ENCODE data around the gene HSPBP1.
A peak's percentile ranks its signal among the peaks of the same experiment; 100 is the strongest.

Gene HSPBP1

GRCh38 chr19:55275851-55276719 is 3.8 kb downstream of the HSPBP1 start:
- H3K4me3 ChIP-seq, result no peak overlapping the region
- peak overlapping the region; percentile 35 to 74 (median 50) for H3K4me2 ChIP-seq
- H3K27me3 ChIP-seq, result no peaks in the 10 kb centered on the region
- H4K20me1 ChIP-seq, result 0 out of 22 replicates have a peak, but pooled peaks cover 0 to 6% (median 0%) of the 10 kb centered on the region in 11 experiments
- peaks cover 26 to 60% (median 49%) of the 10 kb centered on the region in 11 experiments for H3K36me3 ChIP-seq
- peak overlapping the region in 9 of 11 experiments; percentile 10 to 57 (median 33); a peak in 12 of 22 replicates for H3K9ac ChIP-seq
- peak overlapping the region in 8 of 11 experiments; percentile 15 to 54 (median 34); a peak in 11 of 22 replicates for H3K27ac ChIP-seq
- H3K9me3 ChIP-seq (replicated peaks in 1 of 11), result no peaks in the 10 kb centered on the region
- peak in 2 of 11 experiments; percentile 7 to 39; a peak in 1 of 22 replicates for TF ChIP-seq Cebpa-rat (IDR thresholded peaks at IDR 0.05)
- H3K4me1 ChIP-seq, result peaks cover 33 to 47% (median 38%) of the 10 kb centered on the region in 10 experiments

- Histone ChIP-seq H3K4me3 (no peak overlapping the region), H3K4me2 (no peak overlapping the region), H3K27ac (no peak overlapping the region), H3K27me3 (no peaks in the 10 kb centered on the region), H3K36me3 (peaks cover 26 to 80% (median 61%) of the 10 kb centered on the region in 11 experiments), H3K9ac (0 out of 22 replicates have a peak overlapping the region, but pooled peaks of 1 of the 11 experiments have one; percentile 29), H4K20me1 (peaks cover 0 to 6% (median 0%) of the 10 kb centered on the region in 11 experiments; a peak in 1 of 22 replicates), H3K4me1 (peaks cover 20 to 34% (median 25%) of the 10 kb centered on the region in 10 experiments), H3K9me3 (replicated peaks in 1 of 11) (no peaks in the 10 kb centered on the region)
- TF ChIP-seq Cebpa-rat (IDR thresholded peaks at IDR 0.05), result no peak
Observed at GRCh38 chr19:55273978-55274707, 5.8 kb downstream of the HSPBP1 start.

- Histone ChIP-seq H3K27ac (no peak overlapping the region), H3K36me3 (peaks cover 28 to 84% (median 68%) of the 10 kb centered on the region in 11 experiments), H3K9ac (no peak overlapping the region), H3K4me1 (peaks cover 14 to 18% (median 15%) of the 10 kb centered on the region in 10 experiments), H4K20me1 (peaks cover 0 to 4% (median 0%) of the 10 kb centered on the region in 11 experiments; a peak in 1 of 22 replicates), H3K27me3 (no peaks in the 10 kb centered on the region), H3K4me2 (no peak overlapping the region), H3K4me3 (no peak overlapping the region), H3K9me3 (replicated peaks in 1 of 11) (peaks cover 6 to 10% (median 7%) of the 10 kb centered on the region in 11 experiments; a peak in 21 of 22 replicates)
- no peak for TF ChIP-seq Cebpa-rat (IDR thresholded peaks at IDR 0.05)
Observed at GRCh38 chr19:55272142-55272541, 7.8 kb downstream of the HSPBP1 start.

GRCh38 chr19:55270172-55270942 is 9.6 kb downstream of the HSPBP1 start:
- Histone ChIP-seq H3K4me2 (no peak overlapping the region), H3K36me3 (peaks cover 28 to 84% (median 72%) of the 10 kb centered on the region in 11 experiments)
- no peak for TF ChIP-seq Cebpa-rat (IDR thresholded peaks at IDR 0.05)

GRCh38 chr19:55269299-55269698 is 10.6 kb downstream of the HSPBP1 start:
- Histone ChIP-seq H4K20me1 (peaks cover 0 to 4% (median 0%) of the 10 kb centered on the region in 11 experiments; a peak in 3 of 22 replicates), H3K27ac (no peak overlapping the region), H3K27me3 (no peaks in the 10 kb centered on the region), H3K36me3 (peaks cover 28 to 77% (median 66%) of the 10 kb centered on the region in 11 experiments), H3K9me3 (replicated peaks in 1 of 11) (peaks cover 12 to 20% (median 17%) of the 10 kb centered on the region in 11 experiments; a peak in 21 of 22 replicates), H3K4me1 (no peaks in the 10 kb centered on the region), H3K4me3 (no peak overlapping the region), H3K9ac (no peak overlapping the region), H3K4me2 (no peak overlapping the region)
- TF ChIP-seq Cebpa-rat (IDR thresholded peaks at IDR 0.05), result no peak

More at GRCh38 chr19:55270172-55270942, 9.6 kb downstream of the HSPBP1 start:
- H3K4me3 ChIP-seq, result no peak overlapping the region
- peaks cover 0 to 4% (median 0%) of the 10 kb centered on the region in 11 experiments; a peak in 3 of 22 replicates for H4K20me1 ChIP-seq
- no peaks in the 10 kb centered on the region for H3K27me3 ChIP-seq
- no peak overlapping the region for H3K9ac ChIP-seq
- no peak overlapping the region for H3K27ac ChIP-seq
- peaks cover 0 to 4% (median 0%) of the 10 kb centered on the region in 10 experiments; a peak in 1 of 20 replicates for H3K4me1 ChIP-seq
- H3K9me3 ChIP-seq (replicated peaks in 1 of 11), result peaks cover 12 to 20% (median 17%) of the 10 kb centered on the region in 11 experiments; a peak in 21 of 22 replicates

GRCh38 chr19:55266840-55267239 is 13.1 kb downstream of the HSPBP1 start:
- TF ChIP-seq Cebpa-rat (IDR thresholded peaks at IDR 0.05), result no peak
- peaks cover 0 to 4% (median 0%) of the 10 kb centered on the region in 11 experiments; a peak in 3 of 22 replicates for H4K20me1 ChIP-seq

GRCh38 chr19:55266404-55266803 is 13.5 kb downstream of the HSPBP1 start:
- TF ChIP-seq Cebpa-rat (IDR thresholded peaks at IDR 0.05), result no peak
- Histone ChIP-seq H3K27me3 (no peaks in the 10 kb centered on the region), H3K9me3 (replicated peaks in 1 of 11) (peaks cover 12 to 20% (median 17%) of the 10 kb centered on the region in 11 experiments; a peak in 21 of 22 replicates)

More at GRCh38 chr19:55266840-55267239, 13.1 kb downstream of the HSPBP1 start:
- no peak overlapping the region for H3K4me2 ChIP-seq
- peaks cover 20 to 64% (median 50%) of the 10 kb centered on the region in 11 experiments for H3K36me3 ChIP-seq
- H3K27ac ChIP-seq, result no peak overlapping the region
- H3K27me3 ChIP-seq, result no peaks in the 10 kb centered on the region
- H3K9me3 ChIP-seq (replicated peaks in 1 of 11), result peaks cover 12 to 20% (median 17%) of the 10 kb centered on the region in 11 experiments; a peak in 21 of 22 replicates
- no peak overlapping the region for H3K4me3 ChIP-seq
- H3K9ac ChIP-seq, result no peak overlapping the region
- no peaks in the 10 kb centered on the region for H3K4me1 ChIP-seq

More at GRCh38 chr19:55266404-55266803, 13.5 kb downstream of the HSPBP1 start:
- H3K4me2 ChIP-seq, result no peak overlapping the region
- no peak overlapping the region for H3K27ac ChIP-seq
- H4K20me1 ChIP-seq, result peaks cover 0 to 4% (median 0%) of the 10 kb centered on the region in 11 experiments; a peak in 3 of 22 replicates
- H3K36me3 ChIP-seq, result peaks cover 22 to 60% (median 45%) of the 10 kb centered on the region in 11 experiments
- no peaks in the 10 kb centered on the region for H3K4me1 ChIP-seq
- no peak overlapping the region for H3K9ac ChIP-seq
- no peak overlapping the region for H3K4me3 ChIP-seq

Data from BLaER1 treated with 17β-estradiol and CSF1 and Interleukin-3, amounts not matched to agents 10 nM and 100 nM (cell line).